Muscle layer of colon (tissue), 2 donors: ENCODE results near the gene ADPRHL1.
"Not testable (repeated sequence)": the region's sequence is repeated elsewhere in the genome, so short reads cannot be mapped to it uniquely, and the experiment has no call there.

Source experiments
- H3K27ac ChIP-seq: one replicate; pipeline ENCODE4 v1.7.0; 2013; ENCODE audit warnings: low read depth, mild to moderate bottlenecking, low read length, moderate library complexity
- H3K27me3 ChIP-seq, 2 donors: one replicate each; pipeline ENCODE4 v1.7.0; 2013; ENCODE audit warnings: low read length in 2 of 2, mild to moderate bottlenecking in 2 of 2; ENCODE audit not compliant: insufficient read depth in 2 of 2, control insufficient read depth in 1 of 2
- H3K36me3 ChIP-seq: one replicate; pipeline ENCODE4 v1.7.0; 2013; ENCODE audit warnings: mild to moderate bottlenecking, low read length; ENCODE audit not compliant: insufficient read depth
- H3K4me1 ChIP-seq: one replicate; pipeline ENCODE4 v1.7.0; 2013; ENCODE audit warnings: mild to moderate bottlenecking, low read length; ENCODE audit not compliant: insufficient read depth
- H3K4me3 ChIP-seq, 2 donors: one replicate each; pipeline ENCODE4 v1.7.0; 2013; ENCODE audit warnings: low read length in 2 of 2, low read depth in 1 of 2, mild to moderate bottlenecking in 1 of 2, moderate library complexity in 1 of 2
- H3K9ac ChIP-seq: one replicate; pipeline ENCODE4 v1.7.0; 2013; ENCODE audit warnings: low read length
- H3K9me3 ChIP-seq: one replicate; pipeline ENCODE4 v1.7.0; 2013; ENCODE audit warnings: mild to moderate bottlenecking, low read length
- donor health status: abdominal sarcoma.
- donor health status: Adenocarcinoma of cecum.

Gene ADPRHL1

DNA sequence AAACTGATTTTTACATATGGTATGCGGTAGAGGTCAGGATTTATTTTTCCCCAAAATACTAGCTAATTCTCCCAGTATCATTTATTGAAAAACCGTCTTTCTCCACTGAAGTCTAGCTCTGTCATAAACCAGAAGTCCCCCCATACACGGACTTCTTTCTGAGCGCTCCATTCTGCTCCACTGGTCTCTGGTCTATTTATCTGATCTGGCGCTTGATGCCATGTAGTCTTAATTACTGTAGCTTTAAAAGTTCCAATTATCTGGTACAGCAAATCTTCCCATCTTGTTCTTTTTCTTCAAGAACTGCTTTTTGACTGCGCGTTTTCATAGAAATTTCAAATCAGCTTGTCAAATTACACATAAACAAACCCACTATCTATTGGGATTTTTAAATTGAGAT is 23.5 kb upstream of the ADPRHL1 start:
- H3K27ac ChIP-seq, result no peak overlapping the region
- H3K9ac ChIP-seq, result no peak overlapping the region
- no peaks in the 10 kb centered on the region for H3K9me3 ChIP-seq
- H3K4me3 ChIP-seq, result no peak overlapping the region
- no peaks in the 10 kb centered on the region for H3K27me3 ChIP-seq
- H3K36me3 ChIP-seq, result peaks cover 47% of the 10 kb centered on the region
- H3K4me1 ChIP-seq, result no peaks in the 10 kb centered on the region

DNA sequence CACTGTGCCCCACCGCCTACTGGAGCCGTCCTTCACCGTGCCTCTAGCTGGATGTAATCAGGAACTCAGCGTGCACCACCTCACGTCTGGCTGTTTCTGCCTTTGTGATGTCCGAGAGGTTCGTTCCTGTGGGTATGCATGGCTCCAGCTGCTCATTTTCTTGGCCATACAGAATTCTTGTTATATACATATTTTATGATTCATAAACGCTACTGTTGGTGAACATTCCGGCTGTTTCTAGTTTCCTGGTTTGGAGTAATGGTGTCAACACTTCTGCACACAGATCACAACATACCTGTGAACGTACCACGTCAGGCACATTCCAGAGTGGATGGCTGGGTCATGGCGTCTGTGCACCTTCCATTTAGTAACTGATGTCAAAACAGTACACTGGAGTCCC is 22.6 kb upstream of the ADPRHL1 start:
- no peaks in the 10 kb centered on the region for H3K9me3 ChIP-seq
- no peaks in the 10 kb centered on the region for H3K4me1 ChIP-seq
- peaks cover 47% of the 10 kb centered on the region for H3K36me3 ChIP-seq
- no peak overlapping the region for H3K27ac ChIP-seq
- H3K9ac ChIP-seq, result no peak overlapping the region
- no peak overlapping the region for H3K4me3 ChIP-seq
- H3K27me3 ChIP-seq, result no peaks in the 10 kb centered on the region

DNA sequence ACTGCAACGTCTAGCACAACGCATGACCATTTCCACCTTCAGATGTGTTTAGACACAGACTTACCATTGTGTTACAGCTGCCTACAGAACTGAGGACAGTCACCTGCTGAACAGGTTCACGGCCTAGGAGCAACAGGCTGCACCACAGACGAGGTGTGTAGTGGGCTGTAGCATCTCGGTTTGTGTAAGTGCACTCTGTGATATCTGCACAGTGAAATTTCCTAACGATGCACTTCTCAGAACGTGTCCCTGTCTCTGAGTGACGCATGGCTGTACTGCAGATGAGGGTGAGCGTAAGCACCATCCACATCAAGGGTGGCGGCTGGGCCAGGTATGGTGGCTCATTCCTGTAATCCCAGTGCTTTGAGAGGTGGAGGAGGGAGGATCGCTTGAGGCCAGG is 22.0 kb upstream of the ADPRHL1 start:
- H3K27me3 ChIP-seq, result no peaks in the 10 kb centered on the region
- no peaks in the 10 kb centered on the region for H3K9me3 ChIP-seq
- H3K27ac ChIP-seq, result no peak overlapping the region
- H3K36me3 ChIP-seq, result peaks cover 47% of the 10 kb centered on the region
- H3K9ac ChIP-seq, result no peak overlapping the region
- no peaks in the 10 kb centered on the region for H3K4me1 ChIP-seq
- H3K4me3 ChIP-seq, result no peak overlapping the region

DNA sequence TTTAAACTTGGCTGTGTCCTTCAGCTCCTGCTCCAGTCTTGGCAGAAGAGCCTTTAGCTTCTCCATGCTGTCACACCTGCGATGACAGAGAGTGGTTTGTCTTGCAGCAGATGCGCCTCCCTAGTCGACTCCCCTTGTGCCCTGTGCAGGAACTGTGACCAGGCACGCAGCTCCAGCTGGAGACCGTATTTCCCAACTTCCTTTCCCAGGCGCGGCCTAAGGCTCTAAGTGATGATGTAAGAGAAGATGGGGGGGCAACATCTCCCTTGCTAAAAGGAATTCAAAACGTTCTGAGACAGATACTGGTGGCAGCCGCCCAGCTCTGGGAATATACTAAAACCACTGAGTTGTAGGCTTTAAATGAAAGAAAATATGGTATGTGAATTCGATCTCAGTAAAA is 20.9 kb upstream of the ADPRHL1 start:
- Histone ChIP-seq H3K9me3 (no peaks in the 10 kb centered on the region), H3K4me1 (no peaks in the 10 kb centered on the region), H3K27ac (no peak overlapping the region), H3K27me3 (no peaks in the 10 kb centered on the region), H3K36me3 (peaks cover 43% of the 10 kb centered on the region), H3K4me3 (no peak overlapping the region), H3K9ac (no peak overlapping the region)

DNA sequence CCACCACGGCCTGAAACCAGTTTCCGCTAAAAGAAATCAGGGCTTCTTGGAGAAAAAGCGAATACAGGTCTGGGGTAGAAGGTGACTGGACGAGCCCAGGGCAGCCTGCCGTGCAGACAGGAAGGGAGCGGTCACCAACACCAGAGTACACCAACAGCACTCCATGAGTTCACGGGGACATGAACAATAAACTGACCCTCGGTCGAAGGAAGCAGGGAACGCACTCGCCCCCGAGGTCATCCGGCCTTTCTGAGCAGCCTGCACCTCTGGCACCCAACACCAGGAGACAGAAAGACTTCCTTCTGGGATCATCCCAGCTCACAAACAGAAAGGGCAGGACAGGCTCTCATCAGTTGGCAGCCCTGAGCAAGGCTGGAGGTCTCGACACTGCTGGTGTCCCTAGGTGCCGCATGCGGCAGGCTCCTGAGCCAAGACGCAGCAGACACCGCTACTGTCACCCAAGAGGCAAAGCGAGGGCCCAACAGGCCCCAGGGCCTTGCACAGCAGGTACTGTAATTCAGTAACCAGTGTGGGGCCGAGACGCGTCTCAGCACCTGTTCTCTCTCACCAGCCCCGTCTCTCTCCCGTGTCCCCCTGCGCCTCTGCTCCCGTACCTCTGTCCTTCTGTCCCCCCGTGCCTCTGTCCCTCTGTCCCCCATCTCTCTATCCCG is 19.2 kb upstream of the ADPRHL1 start:
- Histone ChIP-seq H3K27me3 (no peaks in the 10 kb centered on the region), H3K9me3 (no peaks in the 10 kb centered on the region), H3K4me3 (no peak overlapping the region), H3K36me3 (peaks cover 38% of the 10 kb centered on the region), H3K4me1 (no peaks in the 10 kb centered on the region), H3K9ac (no peak overlapping the region), H3K27ac (no peak overlapping the region)

DNA sequence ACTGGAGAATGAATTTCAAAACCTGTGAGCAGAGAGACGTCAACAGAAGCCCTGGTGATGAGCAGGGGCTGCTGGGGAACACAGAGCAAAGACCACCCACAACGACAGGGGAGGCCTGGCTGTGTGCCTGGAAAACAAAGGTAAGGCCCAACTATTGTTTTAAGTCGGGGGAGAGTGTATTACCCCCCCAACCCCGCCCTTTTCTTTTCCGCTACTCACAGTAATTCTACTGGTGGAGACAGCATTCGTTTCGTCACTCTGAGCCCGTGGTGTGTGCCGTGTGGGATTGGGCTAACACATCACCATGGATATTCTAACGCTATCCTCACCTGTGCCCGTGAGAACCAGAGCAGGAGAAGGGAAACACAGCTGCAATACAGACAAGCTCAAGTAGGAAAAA is 18.6 kb upstream of the ADPRHL1 start:
- Histone ChIP-seq H3K4me1 (no peaks in the 10 kb centered on the region), H3K4me3 (no peak overlapping the region), H3K36me3 (peaks cover 39% of the 10 kb centered on the region), H3K9me3 (no peaks in the 10 kb centered on the region), H3K27me3 (no peaks in the 10 kb centered on the region), H3K27ac (no peak overlapping the region), H3K9ac (no peak overlapping the region)

DNA sequence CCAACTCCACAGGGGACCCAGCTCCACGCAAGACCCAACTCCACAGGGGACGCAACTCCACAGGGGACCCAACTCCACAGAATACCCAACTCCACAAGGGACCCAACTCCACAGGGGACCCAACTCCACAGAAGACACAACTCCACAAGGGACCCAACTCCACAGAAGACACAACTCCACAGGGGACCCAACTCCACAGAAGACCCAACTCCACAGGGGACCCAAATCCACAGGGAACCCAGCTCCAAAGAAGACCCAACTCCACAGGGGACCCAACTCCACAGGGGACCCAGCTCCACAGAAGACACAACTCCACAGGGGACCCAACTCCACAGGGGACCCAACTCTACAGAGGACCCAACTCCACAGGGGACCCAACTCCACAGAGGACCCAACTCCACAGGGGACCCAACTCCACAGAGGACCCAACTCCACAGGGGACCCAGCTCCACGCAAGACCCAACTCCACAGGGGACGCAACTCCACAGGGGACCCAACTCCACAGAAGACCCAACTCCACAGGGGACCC is 17.4 kb upstream of the ADPRHL1 start:
- H3K27ac ChIP-seq, H3K9me3 ChIP-seq, H3K4me1 ChIP-seq, H3K4me3 ChIP-seq, H3K27me3 ChIP-seq, H3K9ac ChIP-seq: not testable (repeated sequence)
- H3K36me3 ChIP-seq, result peaks cover 29% of the 10 kb centered on the region

DNA sequence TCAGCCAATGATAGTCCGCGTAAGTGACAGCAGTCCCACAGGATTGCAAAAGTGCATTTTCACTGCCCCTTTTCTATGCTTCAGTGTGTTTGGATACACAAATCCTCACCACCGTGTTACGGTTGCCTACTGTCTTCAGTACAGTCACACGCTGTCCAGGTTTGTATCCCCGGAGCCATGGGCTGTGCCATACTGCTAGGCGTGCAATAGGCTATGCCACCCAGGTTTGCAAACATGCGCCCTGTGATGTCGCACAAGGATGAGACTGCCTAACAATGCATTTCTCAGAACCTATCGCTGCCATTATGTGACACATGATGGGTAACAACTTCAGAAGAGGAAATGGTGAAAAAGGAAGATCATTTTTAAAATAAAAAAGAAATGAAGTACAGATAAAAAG is 16.8 kb upstream of the ADPRHL1 start:
- Histone ChIP-seq H3K27me3 (no peaks in the 10 kb centered on the region), H3K4me1 (peaks cover 7% of the 10 kb centered on the region), H3K27ac (no peak overlapping the region), H3K9ac (no peak overlapping the region), H3K36me3 (peaks cover 23% of the 10 kb centered on the region), H3K4me3 (no peak overlapping the region), H3K9me3 (no peaks in the 10 kb centered on the region)

DNA sequence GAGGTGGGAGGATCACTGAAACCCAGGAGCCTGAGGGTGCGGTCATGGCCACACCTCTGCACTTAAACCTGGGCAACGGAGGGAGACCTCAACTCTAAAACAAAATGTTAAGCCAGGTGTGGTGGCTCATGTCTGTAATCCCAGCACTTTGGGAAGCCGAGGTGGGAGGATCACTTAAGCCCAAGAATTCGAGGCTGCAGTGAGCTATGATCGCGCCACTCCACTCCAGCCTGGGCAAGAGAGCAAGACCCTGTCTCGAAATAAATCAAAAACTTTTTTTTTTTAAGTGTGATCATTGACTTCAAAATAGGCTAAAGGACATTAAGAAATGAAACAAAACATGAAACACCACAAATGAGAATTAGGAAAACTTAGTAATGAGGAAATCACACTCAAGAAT is 16.3 kb upstream of the ADPRHL1 start:
- Histone ChIP-seq H3K36me3 (peaks cover 21% of the 10 kb centered on the region), H3K4me1 (peaks cover 7% of the 10 kb centered on the region), H3K9me3 (no peaks in the 10 kb centered on the region), H3K27me3 (no peaks in the 10 kb centered on the region), H3K4me3 (no peak overlapping the region), H3K27ac (no peak overlapping the region), H3K9ac (no peak overlapping the region)

DNA sequence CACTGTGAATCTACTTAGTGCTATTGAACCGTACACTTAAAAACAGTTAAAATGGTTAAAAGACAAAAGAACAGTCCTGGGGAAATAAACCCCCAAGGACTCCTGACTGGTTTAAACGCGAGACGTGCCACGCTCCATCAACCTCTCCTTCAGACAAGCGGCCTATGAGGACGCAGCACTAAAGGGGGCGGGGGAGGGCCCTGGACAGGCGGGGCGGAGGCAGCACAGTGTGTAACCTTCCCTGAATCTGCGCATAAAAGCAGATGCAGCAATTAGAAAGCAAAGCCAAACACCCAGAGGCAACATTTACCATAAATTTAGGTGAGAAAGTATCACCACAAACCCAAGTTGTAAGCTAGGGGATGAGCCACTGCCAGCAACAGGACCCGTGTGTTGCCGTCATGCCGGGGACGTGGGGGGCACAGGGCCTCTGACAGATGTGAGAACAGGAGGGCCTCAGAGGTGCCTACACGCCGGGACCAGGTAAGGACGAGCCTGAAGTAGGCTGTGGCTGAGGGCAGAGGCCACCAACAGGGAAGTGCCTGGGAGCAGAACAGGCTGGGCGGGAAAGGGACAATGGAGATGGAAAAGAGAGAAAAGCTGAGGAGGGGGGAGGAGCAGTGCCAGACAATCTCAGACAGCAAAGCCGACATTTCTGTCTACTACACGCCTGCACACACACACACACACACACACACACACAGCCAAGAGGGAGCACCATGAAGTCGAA is 15.3 kb upstream of the ADPRHL1 start:
- Histone ChIP-seq H3K36me3 (peaks cover 16% of the 10 kb centered on the region), H3K27ac (no peak overlapping the region), H3K9me3 (no peaks in the 10 kb centered on the region), H3K27me3 (no peaks in the 10 kb centered on the region), H3K4me3 (no peak overlapping the region), H3K9ac (no peak overlapping the region), H3K4me1 (peaks cover 7% of the 10 kb centered on the region)

DNA sequence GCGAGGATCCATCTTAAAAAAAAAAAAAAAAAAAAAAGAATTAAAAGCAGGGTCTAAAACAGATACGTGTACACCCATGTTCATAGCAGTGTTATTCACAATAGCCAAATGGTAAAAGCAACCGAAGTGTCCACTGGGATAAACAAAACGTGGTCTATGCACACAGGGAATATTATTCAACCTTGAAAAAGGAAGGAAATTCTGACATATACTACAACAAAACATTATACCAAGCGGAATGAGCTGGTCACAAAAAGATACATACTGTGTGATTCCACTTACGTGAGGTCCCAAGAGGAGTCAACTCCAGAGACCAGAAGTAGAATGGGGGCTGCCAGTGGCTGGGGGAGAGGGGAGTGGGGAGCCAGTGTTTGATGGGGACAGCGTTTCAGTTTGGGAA is 14.7 kb upstream of the ADPRHL1 start:
- no peaks in the 10 kb centered on the region for H3K9me3 ChIP-seq
- peaks cover 7% of the 10 kb centered on the region for H3K4me1 ChIP-seq
- no peaks in the 10 kb centered on the region for H3K27me3 ChIP-seq
- no peak overlapping the region for H3K9ac ChIP-seq
- H3K27ac ChIP-seq, result no peak overlapping the region
- H3K36me3 ChIP-seq, result peaks cover 10% of the 10 kb centered on the region
- H3K4me3 ChIP-seq, result no peak overlapping the region

DNA sequence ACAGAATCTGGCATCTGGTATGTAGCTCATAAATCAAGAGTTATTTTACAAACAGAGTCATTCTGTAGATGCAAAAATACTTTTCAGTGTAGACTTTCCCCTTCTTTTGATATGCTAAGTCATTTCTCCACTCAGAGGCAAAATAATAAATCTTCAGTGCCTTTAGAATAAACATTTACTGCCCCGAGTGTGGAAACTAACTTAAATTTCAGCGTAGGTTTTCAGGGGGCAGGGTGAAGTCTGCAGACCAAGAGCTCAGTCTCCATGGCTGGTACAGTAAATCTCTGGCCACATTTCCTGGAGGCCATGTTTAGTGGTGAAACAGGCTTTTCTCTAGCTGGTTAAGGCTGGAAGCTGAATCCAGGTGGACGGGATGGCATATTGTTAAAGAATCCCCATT is 13.1 kb upstream of the ADPRHL1 start:
- Histone ChIP-seq H3K27ac (no peak overlapping the region), H3K4me1 (peaks cover 7% of the 10 kb centered on the region), H3K9me3 (no peaks in the 10 kb centered on the region), H3K9ac (no peak overlapping the region), H3K27me3 (no peaks in the 10 kb centered on the region), H3K36me3 (peaks cover 9% of the 10 kb centered on the region), H3K4me3 (no peak overlapping the region)
